Suppressor macrophage treated with lipopolysaccharide for 1 hour (primary cell): ENCODE results near the gene DHRS3.

Experiments
- DNase-seq, 3 donors: peaks; one replicate each; pipeline ENCODE4 v3.0.0-alpha.2; 2020 to 2022

The DHRS3 gene

GRCh38 chr1:12637693-12638092 lies 19.7 kb upstream of the DHRS3 start:
- DNase-seq: no peak

DNA sequence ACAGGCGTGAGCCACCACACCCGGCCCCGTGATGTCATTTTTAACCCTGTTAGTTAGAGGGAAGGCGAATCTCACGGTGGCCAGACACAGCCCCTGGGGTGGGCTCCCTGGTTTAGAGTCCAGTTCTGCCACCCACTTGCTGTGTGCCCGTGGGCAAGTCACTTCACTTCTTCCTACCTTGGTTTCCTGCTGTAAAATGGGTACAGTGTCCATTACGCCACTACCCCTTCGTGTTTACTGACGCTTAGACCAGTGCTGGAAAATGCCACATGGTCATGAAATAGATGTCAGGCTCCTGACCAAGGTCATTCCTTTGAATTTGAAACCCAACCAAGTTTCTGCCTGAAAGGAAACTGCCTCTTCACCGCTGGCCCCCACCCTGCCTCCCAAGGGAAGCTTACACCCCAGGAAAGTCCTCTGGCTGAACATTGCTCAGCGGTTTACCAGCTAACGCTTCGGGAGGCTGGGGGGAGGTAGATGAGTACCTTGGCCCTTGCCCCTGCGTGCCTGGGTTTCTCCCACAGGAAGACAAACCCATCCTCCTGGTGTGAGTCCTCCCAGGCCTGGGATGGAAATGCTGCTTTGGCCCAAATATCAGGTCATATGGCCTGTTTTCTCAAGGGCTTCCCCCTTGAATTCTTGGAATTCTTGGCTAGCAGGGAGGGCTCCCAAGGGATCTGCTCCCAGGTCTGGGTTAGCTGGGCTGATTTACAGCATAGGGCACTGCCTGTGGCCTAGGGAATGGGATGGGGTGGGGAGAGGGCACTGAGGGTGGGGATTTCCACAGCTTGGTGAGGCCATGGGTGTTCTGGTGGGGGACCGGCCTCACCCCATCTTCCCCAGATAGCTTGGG lies 18.3 kb upstream of the DHRS3 start:
- no peak for DNase-seq

GRCh38 chr1:12634696-12635202 lies 16.7 kb upstream of the DHRS3 start:
- peak; percentile 34 to 41 (median 35) for DNase-seq

GRCh38 chr1:12634156-12634555 lies 16.1 kb upstream of the DHRS3 start:
- no peak for DNase-seq

- no peak for DNase-seq
These were observed 13.6 kb upstream of the DHRS3 start for GRCh38 chr1:12631571-12631970.

DNA sequence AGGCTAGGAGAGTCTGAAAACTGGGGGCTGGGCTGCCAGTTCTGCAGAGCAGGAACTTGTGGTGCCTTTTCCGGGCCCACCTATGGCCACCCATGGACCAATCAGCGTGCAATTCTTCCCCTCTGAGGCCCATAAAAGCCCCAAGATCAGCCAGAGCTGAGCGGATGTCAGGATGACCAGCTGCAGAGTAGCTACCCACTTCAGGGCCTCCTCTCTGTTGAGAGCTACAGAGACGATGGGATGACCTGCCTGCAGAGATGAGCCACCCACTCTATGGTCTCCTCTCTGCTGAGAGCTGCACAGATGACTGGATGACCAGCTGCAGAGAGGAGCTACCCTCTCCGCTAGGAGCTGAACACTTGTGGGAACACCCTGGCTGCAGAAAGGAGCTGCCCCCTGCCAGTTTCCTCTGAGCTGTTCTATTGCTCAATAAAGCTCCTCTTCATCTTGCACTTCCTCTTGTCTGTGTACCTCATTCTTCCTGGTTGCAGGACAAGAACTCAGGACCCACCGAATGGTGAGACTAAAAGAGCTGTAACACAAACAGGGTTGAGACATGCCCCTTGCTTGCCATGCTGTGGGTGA lies 13.0 kb upstream of the DHRS3 start:
- peak; percentile 53 to 57 (median 53) for DNase-seq

- DNase-seq: no peak
These were observed 12.2 kb upstream of the DHRS3 start for GRCh38 chr1:12629985-12630760.

DNA sequence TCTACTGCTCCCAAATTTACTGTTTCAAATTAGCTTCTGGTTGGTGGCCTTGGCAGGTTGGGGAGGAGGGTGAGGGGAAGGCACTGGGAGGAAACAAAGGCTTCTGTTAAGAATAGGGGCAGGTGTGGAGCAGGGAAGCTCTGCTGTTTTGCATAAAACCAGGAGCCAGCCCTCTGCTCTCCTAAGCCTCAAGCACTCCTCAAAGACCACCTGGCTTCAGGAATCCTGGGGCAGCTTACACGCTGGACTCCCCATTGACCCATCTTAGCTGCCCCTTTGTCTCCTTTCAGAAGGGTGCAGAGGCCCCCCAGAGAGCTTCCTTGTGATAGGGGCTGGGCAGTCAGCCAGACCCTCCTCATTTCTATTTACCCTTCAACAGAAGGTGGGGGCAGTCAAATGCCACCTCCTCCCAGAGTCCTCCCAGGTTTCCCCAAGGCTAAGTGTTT lies 11.5 kb upstream of the DHRS3 start:
- DNase-seq: no peak

DNA sequence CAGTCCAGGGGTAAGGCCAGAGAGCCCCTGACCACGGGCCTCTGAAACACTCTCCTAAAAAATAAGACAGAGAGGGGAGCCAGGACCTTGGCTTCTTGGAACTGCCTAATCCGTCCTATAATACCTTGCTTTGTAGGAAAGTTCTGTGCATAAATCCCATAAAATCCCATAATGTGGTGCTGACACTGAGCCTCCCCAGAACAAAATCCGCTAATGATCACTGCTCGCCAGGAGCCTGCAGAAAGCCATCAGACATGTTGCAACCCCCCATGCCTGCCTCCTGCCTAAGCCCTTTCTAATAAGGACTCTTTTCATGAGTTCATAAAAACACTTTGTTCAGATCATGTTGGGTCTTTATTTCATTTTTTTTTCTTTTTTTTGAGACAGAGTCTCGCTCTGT lies 9.3 kb upstream of the DHRS3 start:
- DNase-seq: no peak

DNA sequence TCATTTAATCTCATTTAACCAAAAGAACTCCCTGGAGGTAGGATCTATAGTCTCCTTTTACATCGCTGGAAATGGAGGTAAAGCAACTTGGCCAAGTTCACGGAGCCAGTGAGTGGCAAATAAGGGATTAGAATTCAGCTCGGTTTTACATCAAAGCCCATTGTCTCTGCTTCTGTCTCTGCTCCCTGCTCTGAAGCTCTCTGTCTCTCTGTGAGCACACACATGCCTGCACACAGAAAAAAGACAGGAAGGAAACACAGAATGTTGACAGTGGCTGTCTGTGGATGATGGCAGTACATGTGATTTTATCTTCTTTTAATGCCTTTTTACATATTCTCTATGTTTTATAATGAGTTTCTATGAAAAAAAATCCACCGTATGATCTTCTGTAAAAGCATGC lies 8.9 kb upstream of the DHRS3 start:
- no peak for DNase-seq

DNA sequence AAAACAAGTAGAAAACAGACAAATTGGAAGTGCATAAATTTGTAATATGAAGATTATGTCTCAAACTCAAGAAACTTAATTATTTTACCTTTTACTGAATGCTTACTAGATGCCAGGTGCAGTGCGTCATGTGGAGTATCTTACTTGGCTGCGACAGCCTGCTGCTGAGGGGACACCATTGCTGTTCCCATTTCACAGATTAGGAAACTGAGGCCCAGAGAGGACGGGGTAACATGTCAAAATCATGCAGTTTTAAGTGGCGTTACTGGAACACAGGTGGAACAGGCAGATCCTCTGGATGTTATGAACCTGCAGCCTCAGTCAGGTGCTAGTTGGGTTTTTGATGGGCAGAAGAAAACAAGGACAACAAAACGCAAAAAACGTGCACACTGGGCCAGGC lies 7.3 kb upstream of the DHRS3 start:
- no peak for DNase-seq

- DNase-seq: no peak
These were observed 4.5 kb upstream of the DHRS3 start for GRCh38 chr1:12622506-12622905.

- DNase-seq: no peak
These were observed 3.6 kb upstream of the DHRS3 start for GRCh38 chr1:12621346-12622335.

DNA sequence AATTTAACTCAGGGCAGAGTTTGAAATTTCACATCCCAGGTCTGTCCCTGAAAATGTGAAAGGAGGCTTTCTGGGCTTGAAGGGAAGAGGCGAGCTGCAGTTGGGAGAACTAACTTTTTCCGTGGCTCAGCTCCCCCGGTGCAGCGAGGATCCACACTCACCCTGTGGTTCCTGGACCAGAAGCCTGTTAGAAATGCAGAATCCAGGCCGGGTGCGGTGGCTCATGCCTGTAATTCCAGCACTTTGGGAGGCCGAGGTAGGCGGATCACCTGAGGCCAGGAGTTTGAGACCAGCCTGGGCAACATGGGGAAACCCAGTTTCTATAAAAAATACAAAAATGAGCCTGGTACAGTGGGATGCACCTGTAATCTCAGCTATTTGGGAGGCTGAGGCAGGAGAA lies 2.9 kb upstream of the DHRS3 start:
- no peak for DNase-seq

GRCh38 chr1:12620488-12620865 lies 2.5 kb upstream of the DHRS3 start:
- DNase-seq: no peak

- DNase-seq: peak; percentile 87 to 92 (median 92)
These were observed 1.9 kb upstream of the DHRS3 start for GRCh38 chr1:12619792-12620487.

GRCh38 chr1:12618965-12619791 lies 1.2 kb upstream of the DHRS3 start:
- DNase-seq: peak; percentile 83 to 87 (median 85)

- no peak for DNase-seq
These were observed 603 bp upstream of the DHRS3 start for GRCh38 chr1:12618661-12618964.

DNA sequence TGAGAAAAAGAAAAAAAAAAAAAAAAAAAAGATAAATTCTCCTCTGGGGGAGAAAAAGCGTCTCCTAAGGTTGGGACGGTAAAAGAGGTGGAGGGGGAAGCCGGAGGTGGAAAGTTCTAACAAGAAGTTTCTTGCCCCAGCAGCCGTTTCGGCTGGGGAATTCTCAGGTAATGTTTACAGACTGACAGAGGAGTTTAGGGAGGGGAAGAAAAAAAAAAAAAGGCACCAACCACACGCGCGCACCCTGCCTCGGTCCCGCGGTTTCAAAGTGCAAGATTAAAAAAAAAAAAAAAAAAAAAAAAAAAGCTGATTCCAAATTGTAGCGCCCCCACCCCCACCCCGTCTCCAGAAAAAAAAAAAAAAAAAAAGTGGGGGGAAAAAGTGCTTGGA lies 504 bp downstream of the DHRS3 start:
- DNase-seq: no peak

- DNase-seq: peak; percentile 33 to 66 (median 48)
These were observed 1.2 kb downstream of the DHRS3 start for GRCh38 chr1:12616709-12617373.
